Testis (tissue), 3 donors: ENCODE measurements around the gene RTF2. TPM values are rescaled to one million over a fixed set of nuclear protein-coding genes. Genes with fewer than 3 reads are reported as not detected.
"Not testable (repeated sequence)": the region's sequence is repeated elsewhere in the genome, so short reads cannot be mapped to it uniquely, and the experiment has no call there.

Experiments
- DNase-seq: peaks from one replicate; pipeline ENCODE4 v3.0.0-alpha.2; 2019
- H3K27ac ChIP-seq, 2 donors: fragments of 200-600 bp; sonication (generic); one replicate each; pipeline ENCODE4 v1.5.1; 2019
- H3K27me3 ChIP-seq: fragments of 200-600 bp; sonication (generic); one replicate; pipeline ENCODE4 v1.5.1; 2019
- H3K36me3 ChIP-seq: fragments of 200-600 bp; sonication (generic); one replicate; pipeline ENCODE4 v1.5.1; 2017; ENCODE audit warnings: low read depth; ENCODE audit errors: missing control alignments
- H3K4me1 ChIP-seq: fragments of 200-600 bp; sonication (generic); one replicate; pipeline ENCODE4 v1.5.1; 2019
- H3K4me3 ChIP-seq, 2 donors: fragments of 200-600 bp; sonication (generic); one replicate each; pipeline ENCODE4 v1.5.1; 2017 to 2019
- H3K9me3 ChIP-seq: fragments of 200-600 bp; sonication (generic); one replicate; pipeline ENCODE4 v1.5.1; 2017
- CTCF ChIP-seq, 3 experiments: fragments of 450-650 bp in 2 of 3; fragments of 200-600 bp in 1 of 3; sonication (generic) in 1 of 3; IDR thresholded peaks; one replicate each; pipeline ENCODE4 v1.5.1; 2016 to 2019; ENCODE audit warnings: antibody characterized with exemption in 3 of 3, mild to moderate bottlenecking in 2 of 3, moderate library complexity in 1 of 3
- POLR2A ChIP-seq: fragments of 450-650 bp; IDR thresholded peaks from one replicate; pipeline ENCODE4 v1.6.1; 2017; ENCODE audit warnings: antibody characterized with exemption, mild to moderate bottlenecking, moderate library complexity
- WGBS, 2 donors: methylation state at CpG; one replicate each; pipeline ENCODE4 v1.1.5; 2018; 5-methylcytosine and 5-hydroxymethylcytosine counted together
- intact Hi-C: fragments of 100-400 bp; cut with DNase I; formaldehyde crosslinking; loops from one replicate; pipeline ENCODE4 v1.15.1; 2023; ENCODE audit warnings: low total_unique reads
- polyA plus RNA-seq: library from polyadenylated mRNA; stranded (reverse); fragments of 350-450 nt; fragmentation: Illumina TruSeq; extraction: RNeasy Lipid Tissue Mini Kit (QIAGEN cat#74804); gene quantifications from one replicate; pipeline ENCODE4 v1.2.3, GENCODE V29; 2014; ENCODE audit warnings: low read depth, low replicate concordance; ENCODE audit not compliant: insufficient read depth
- total RNA-seq, 2 donors: library from RNA; depleted of rRNA; stranded (reverse); fragments of >200 nt; gene quantifications; one replicate each; pipeline ENCODE4 v1.2.3, GENCODE V29; 2016

RTF2 gene
- total and polyA plus RNA-seq, 3 donors from 2014 or later, result 76.4 to 144 (median 80.4) TPM

GRCh38 chr20:56520180-56520579 is 51.8 kb downstream of the RTF2 start:
- intact Hi-C loops, result no loop called here
- Histone ChIP-seq H3K36me3 (no peaks in the 10 kb centered on the region), H3K27ac (no peak overlapping the region), H3K9me3 (no peaks in the 10 kb centered on the region), H3K4me1 (no peaks in the 10 kb centered on the region), H3K27me3 (no peaks in the 10 kb centered on the region), H3K4me3 (no peak overlapping the region)
- TF ChIP-seq CTCF (IDR thresholded peaks at IDR 0.05), result no peak
- TF ChIP-seq POLR2A, result no peak
- WGBS, 2 donors, result 95 to 97% methylated on average over 6 to 10 of the region's 10 CpGs
- DNase-seq, result no peak

- H3K4me3 ChIP-seq, H3K36me3 ChIP-seq, intact Hi-C loops, H3K4me1 ChIP-seq, H3K27me3 ChIP-seq, H3K27ac ChIP-seq, DNase-seq, H3K9me3 ChIP-seq: not testable (repeated sequence)
- 81 to 84% methylated on average over 13 of the region's 13 CpGs for WGBS, 2 donors
These were observed 52.4 kb downstream of the RTF2 start for GRCh38 chr20:56520746-56521354.

DNA sequence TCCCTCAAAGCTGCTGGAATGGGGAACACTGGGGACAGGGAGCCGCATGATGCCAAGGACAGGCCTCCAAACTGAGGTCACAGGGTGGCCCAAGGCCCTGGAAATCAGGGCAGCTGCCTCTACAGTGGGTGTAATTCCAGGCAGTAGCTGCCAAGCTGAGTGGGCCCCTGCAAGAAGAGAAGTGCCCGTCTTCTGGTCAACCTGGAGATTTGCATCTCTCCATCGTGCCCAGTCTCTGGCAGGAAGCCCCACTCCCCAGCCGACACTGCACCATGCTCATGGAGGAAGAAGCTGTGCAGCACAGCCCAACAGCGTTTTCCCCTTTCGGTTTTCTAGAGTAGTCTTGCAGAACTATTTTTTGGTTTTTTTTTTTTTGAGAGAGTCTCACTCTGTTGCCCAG is 53.9 kb downstream of the RTF2 start:
- WGBS, 2 donors, result 85 to 86% methylated on average over 6 of the region's 6 CpGs
- intact Hi-C loops, result no loop called here
- TF ChIP-seq CTCF (IDR thresholded peaks at IDR 0.05) (no peak), POLR2A (no peak)
- Histone ChIP-seq H3K4me3 (no peak overlapping the region), H3K4me1 (no peaks in the 10 kb centered on the region), H3K9me3 (no peaks in the 10 kb centered on the region), H3K27ac (no peak overlapping the region), H3K36me3 (no peaks in the 10 kb centered on the region), H3K27me3 (no peaks in the 10 kb centered on the region)
- no peak for DNase-seq

- H3K4me3 ChIP-seq, DNase-seq, H3K4me1 ChIP-seq, H3K36me3 ChIP-seq, H3K27me3 ChIP-seq, intact Hi-C loops, H3K27ac ChIP-seq, H3K9me3 ChIP-seq: not testable (repeated sequence)
- 84 to 92% methylated on average over 5 to 7 of the region's 7 CpGs for WGBS, 2 donors
These were observed 56.0 kb downstream of the RTF2 start, which contains the start of gene FAM209A for GRCh38 chr20:56524444-56524843. Gene FAM209A (plus strand): TSS chr20:56524744. CDS start chr20:56524809, 65 bp downstream.

GRCh38 chr20:56527521-56527920 is 59.1 kb downstream of the RTF2 start:
- WGBS, 2 donors, result 93 to 95% methylated on average over 3 to 7 of the region's 7 CpGs

DNA sequence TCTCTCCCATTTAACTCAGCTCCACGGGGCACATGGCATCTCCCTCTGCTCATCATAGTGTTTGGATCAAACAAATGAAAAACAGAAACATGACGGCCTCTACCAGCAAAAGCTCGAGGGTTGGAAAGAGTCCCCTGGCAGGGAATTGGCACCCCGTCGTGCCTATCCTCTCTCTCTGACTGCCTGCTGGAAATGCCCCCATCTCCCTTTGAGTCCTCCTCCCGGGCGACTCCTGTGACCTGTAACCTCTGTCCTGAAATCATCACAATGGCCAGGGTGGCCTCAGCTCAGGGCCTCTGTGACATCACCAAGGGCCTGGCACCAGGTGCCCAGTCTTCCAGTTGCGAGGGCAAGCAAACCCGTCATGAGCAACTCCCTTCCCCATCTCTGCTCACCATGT is 64.5 kb downstream of the RTF2 start, which contains the start of gene FAM209B:
Gene FAM209B (plus strand): TSS at position 301 of the 400 bp plus-strand sequence. CDS start 96 bp downstream, at position 397.
- H3K36me3 ChIP-seq, H3K4me3 ChIP-seq, DNase-seq, H3K27ac ChIP-seq, H3K4me1 ChIP-seq, intact Hi-C loops, H3K27me3 ChIP-seq, H3K9me3 ChIP-seq: not testable (repeated sequence)
- WGBS, 2 donors, result 94 to 95% methylated on average over 8 to 9 of the region's 9 CpGs

More at GRCh38 chr20:56527521-56527920, 59.1 kb downstream of the RTF2 start:
- H3K27ac ChIP-seq, result no peak overlapping the region
- H3K9me3 ChIP-seq, result no peaks in the 10 kb centered on the region
- H3K36me3 ChIP-seq, result no peaks in the 10 kb centered on the region
- H3K4me1 ChIP-seq, result no peaks in the 10 kb centered on the region
- no peak for DNase-seq
- TF ChIP-seq POLR2A (no peak), CTCF (IDR thresholded peaks at IDR 0.05) (no peak)
- H3K27me3 ChIP-seq, result no peaks in the 10 kb centered on the region
- intact Hi-C loops, result no loop called here
- H3K4me3 ChIP-seq, result no peak overlapping the region
